ENCODE measurements around the gene RNF26.

The RNF26 gene

DNA sequence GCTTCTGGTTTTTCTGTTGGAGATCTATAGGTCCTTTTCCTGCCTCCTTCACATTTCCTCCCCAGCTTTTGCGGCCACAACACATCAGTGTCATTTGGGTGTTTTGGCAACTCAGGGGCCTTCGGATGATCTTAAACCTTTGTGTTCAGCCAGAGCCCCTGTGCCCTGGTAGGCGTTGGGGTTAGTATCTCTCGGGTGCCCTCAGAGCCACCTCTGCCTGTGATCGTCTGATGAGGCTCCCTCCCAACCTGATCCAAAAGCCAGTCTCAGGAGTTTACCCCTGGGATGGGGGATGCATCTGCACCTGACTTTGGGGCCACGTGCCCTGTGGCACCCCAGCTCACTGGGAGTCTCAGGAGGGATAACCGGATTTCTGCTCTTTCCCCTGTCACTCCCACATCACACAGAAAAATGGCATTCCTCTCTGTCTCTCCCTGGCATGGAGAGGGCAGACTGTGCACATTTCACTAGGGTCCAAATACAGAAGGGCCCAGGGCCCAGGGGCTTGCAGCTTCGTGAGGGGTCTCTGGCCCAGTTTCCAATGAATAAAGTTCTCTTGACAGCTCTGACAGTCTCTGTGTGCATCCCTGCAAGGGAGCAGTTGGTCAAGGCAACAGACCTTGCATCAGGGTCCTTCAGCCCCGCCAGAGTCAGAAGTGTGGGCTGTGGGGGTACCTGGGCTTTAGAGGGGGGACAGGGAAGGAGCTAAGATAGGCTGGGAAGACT, 2.6 kb downstream of the RNF26 start:
- no peak for DNase-seq

- peak; percentile 88 for DNase-seq
Measured at GRCh38 chr11:119337581-119338317, 3.4 kb downstream of the RNF26 start.

- DNase-seq, result peak; percentile 87
Measured at GRCh38 chr11:119338318-119338890, 4.1 kb downstream of the RNF26 start.

DNA sequence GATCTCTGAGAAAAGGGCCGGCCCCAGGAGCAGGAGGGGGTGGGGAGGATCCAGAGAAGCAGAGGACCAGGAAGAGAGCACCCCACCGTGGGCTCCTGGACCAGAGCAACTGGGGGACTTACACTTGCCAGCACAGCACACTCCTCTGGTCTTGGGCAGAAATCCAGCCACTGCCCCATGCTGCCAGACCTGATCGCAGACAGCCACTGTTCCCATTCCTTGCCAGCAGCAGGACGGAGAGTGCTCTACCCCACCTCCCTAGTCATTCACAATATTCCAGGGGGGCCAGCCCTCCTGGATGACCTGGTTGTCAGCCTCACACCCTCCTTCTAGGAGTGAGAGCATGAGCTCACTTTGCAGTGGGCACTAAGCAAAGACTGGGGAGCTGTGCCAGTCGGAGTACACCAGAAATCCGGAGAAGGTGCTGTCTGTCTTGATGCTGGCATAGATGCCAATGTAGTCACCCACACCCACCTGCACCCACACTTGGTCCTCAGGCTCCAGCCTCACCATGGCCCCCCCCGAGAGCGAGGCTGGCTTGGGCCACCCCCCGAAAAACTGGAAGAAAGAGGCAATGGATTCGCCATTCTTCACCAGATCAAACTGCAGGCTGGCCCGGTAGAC, 4.8 kb downstream of the RNF26 start:
- no peak for DNase-seq

- peak; percentile 86 for DNase-seq
Measured at GRCh38 chr11:119339589-119340334, 5.4 kb downstream of the RNF26 start.

DNA sequence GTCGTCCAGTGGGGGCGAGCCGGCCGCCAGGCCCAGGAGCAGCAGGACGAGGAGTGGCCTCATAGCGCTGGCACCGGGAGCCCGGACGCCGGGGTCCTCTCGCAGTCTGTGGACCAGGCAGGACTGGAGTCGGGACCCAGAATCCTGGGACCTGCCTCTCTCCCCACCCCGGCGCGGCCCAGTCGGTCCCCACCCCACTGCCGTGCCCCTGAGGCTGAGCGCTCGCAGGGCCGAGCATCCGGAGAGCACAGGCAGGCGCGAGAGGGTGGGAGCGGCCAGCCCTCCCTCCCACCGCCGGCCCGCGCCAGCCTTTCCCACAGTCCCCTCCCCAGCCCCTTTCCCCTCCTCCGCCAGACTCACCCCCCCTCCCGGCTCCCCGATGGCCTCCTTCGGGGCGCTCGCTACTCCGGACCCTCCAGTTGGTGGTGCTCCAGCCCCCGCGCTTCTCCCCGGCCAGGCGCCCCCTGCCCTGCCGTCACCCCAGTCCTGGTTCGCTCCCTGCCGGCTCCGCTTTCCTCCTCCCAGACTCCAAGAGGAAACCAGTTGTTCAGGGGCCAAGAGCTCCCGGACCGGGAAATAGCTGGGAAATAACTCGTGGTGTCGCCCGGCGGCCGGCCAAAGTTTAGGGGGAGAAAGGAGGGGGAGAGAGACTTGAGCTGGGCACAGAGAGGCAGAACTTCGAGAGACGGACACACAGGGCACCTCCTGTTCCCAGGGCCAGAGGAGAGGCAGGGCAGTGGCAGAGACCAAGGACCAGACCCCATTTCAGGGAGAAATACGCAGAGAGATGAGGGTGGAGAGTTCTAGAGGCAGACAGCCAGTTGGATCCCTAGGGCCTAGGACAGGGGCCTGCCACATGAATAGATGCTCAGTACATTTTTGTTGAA, 6.3 kb downstream of the RNF26 start, which contains the start of gene C1QTNF5:
C1QTNF5 (minus strand) TSS at position 549 of the 887 bp plus-strand sequence; CDS start at position 63, 486 bp downstream.
- peak; percentile 95 for DNase-seq

- no peak for DNase-seq
Measured at GRCh38 chr11:119341222-119342022, 7.1 kb downstream of the RNF26 start.

DNA sequence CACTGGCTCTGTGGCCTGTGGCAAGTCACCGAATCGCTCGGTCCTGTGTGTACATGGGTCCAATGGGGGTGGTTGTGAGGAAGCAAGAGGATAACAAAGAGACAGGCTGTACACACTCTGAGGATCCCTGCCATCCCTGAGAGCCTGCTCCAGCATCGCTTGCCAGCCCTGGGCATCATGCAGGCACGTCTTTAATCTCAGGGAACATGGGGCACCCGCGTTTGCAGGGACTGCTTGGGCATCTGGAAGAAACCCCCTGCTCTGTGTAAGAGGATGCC, 7.6 kb downstream of the RNF26 start:
- no peak for DNase-seq

DNA sequence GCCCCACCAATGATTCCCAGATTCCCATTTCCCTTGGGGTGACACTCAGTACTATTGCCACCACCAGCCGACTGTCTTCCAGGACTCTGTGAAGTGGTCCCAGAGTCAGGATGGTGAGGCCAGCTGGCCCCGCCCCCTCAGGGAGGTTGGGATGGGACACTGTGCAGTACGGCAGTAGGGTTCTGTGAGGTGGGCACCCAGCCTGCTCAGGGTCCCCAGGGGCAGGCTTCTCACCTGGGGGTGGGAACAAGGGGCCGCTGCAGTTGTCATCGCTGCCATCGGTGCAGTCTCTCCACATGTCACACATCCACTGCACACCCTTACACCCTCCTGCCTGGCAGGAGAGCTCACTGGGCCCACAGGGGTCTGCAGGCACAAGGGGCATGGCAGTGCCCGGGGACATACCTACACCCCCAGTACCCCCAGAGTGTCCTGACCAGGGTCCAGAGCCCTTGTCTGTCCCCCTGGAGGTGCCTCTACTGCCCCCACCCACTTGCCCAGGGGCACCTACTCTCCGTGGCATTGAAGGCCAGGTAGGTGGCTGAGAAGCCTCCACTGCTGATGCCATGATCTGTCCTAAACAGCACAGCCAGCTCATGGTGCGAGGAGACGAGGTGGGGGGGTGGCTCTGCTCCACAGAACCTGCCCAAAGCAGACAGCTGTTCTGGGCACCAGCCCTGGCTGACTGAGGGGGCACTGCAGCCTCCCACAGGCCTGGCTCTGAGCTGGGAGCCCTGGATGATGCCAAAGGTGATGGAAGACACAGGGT, 8.2 kb downstream of the RNF26 start:
- DNase-seq, result no peak

DNA sequence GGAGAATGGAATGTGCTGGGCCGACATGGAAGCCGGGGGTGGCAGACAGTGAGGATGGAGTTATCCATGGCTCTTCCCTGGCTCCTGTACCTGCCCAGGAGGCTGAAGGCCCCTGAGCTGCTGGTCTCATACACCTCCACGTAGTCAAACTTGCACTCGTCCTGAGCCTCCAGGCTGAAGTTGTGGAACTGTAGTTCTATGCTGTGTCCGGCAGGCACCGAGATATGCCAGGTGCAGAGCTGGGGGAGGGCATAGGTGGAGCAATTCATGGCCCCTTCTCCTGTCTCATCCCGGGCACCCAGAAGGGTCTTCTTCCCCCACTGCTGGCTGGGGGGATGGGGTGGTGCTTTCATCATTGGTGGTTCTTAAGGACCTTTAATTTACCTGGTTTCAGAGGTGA, 9.4 kb downstream of the RNF26 start:
- DNase-seq, result no peak

DNA sequence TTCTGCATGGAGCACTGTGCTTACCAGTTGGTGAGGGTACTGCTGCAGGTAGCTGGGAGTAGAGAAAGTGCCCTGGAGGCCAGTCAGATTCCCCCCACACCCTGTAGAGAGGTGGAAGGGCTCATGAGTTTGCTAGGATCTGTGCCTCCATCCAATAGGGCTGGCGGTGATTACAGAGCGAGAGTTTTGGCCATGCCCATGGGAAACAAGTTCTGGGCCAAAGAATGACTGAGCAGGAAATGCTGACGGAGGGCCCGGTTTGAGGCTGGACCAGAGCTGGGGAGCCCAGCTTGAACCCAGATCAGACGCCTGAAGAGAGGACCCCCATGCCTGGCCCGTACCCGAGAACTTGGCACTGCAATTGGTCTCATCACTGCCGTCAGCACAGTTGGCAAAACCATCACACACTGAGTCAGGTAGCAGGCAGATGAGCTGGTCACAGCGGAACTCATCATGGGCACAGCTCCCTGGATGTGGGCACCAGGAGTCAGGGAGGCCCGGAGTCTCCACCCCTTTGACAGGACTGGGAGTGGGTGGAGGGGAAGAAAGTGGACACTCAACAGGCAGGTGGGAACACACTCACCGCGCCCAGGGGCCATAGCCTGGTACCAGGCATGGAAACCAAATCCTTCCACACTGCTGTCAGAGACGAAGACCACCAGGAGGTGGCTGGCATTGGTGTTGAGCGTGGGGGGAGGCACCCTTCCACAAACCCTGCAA, 10.1 kb downstream of the RNF26 start:
- no peak for DNase-seq

- no peak for DNase-seq
Measured at GRCh38 chr11:119345685-119346084, 11.4 kb downstream of the RNF26 start.

GRCh38 chr11:119346605-119347004, 12.3 kb downstream of the RNF26 start, which contains the start of gene MFRP:
MFRP (minus strand) TSS chr11:119346705; CDS start chr11:119346513, 192 bp downstream.
- DNase-seq, result no peak

- no peak for DNase-seq
Measured at GRCh38 chr11:119347242-119347641, 12.9 kb downstream of the RNF26 start.

- DNase-seq, result no peak
Measured at GRCh38 chr11:119347940-119348605, 13.7 kb downstream of the RNF26 start.

DNA sequence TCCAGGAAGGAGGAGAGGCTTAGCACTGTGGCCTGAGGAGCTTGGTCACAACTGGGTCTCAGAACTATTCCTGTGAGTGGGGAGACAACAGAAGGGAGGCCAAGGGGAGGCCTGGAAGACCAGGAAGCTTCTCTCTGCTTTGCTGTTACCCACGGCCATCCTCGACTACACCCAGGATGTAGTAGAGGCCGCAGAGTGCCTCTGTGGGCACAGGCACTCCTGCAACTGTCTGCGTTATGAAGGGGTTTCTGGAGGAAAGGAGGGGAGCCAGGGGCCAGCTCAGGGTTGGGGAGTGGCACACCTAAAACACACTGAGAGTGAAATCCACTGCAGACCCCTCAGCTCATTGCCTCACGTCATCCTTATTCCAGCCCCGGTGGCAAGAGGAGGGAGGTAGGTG, 16.0 kb downstream of the RNF26 start:
- DNase-seq, result no peak

DNA sequence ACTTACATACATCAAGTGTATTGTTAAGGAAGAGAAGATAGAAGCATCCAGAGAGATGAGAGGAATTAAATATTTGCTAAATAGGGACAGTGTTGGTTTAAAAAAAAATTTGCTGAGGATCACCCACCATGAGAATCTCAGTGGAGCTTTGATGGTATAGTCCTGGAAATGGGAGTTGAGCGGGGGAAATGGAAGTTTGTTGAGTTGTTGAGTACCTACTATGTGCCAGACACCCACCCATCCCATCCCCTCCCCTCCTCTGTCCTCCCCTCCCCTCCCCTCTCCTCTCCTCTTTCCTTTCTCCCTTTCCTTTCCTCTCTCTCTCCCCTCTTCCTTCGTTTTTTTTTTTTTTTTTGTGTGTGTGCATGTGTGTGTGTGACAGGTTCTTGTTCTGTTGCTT, 16.9 kb downstream of the RNF26 start:
- no peak for DNase-seq

DNA sequence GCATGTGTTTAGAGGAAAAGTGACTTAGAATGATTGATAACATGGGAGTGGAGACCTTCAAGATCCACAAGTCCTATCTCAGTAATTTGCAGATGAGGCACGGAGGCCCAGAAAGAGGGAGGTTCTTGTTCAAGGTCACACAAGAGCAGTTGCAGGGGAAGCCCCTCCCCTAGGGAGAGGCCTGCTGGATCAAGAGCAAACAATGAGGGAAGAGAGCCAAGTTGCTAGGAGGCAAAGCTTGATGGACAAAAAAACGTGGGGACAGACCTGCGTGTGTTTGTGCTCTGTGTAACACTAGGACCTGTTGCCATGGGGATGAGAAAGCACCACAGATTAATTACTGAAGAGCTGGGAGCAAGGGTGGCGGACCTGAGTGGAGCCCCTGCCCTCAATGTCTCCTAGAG, 18.5 kb downstream of the RNF26 start:
- DNase-seq, result no peak
